GM19351 (cell line): ENCODE results near the gene PDZRN3.

Source experiments
- ATAC-seq: cut with Tn5 transposase; IDR thresholded peaks from one replicate; pipeline ENCODE4 v1.9.1; 2021; ENCODE audit warnings: mild to moderate bottlenecking, moderate library complexity; ENCODE audit not compliant: unreplicated experiment

PDZRN3 gene

DNA sequence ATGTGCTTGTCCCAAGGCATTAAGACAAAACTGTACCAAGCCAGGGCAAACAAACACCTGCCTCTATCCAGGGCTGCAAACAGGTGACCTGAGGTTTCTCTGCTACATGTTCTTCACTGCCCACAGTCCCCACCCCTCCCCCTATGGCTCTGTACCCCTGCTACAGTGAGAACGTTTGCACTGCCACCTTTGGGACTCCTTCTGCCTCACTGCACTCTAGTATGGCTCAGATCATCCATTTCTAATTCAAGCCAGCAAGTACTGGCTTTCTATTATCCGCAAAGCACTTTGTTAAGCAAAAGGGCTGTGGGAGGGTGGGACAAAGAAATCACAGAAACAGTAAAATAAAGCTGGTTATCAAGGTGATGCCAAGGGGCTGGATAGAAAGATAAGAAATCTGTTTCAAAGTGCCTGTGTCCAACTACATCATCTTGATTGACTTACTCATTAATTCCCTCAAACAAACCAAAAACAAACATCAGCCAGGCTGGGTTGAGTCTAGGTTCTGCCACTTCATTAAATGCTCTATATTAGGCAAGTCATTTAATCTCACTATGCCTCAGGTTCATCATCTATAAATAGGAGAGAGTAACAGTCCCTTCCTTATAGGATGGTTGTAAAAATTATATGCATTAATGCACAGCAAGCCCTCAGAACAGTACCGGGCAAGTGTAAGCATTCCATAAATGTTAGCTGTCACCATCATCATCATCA, 95.3 kb downstream of the PDZRN3 start:
- no peak for ATAC-seq

DNA sequence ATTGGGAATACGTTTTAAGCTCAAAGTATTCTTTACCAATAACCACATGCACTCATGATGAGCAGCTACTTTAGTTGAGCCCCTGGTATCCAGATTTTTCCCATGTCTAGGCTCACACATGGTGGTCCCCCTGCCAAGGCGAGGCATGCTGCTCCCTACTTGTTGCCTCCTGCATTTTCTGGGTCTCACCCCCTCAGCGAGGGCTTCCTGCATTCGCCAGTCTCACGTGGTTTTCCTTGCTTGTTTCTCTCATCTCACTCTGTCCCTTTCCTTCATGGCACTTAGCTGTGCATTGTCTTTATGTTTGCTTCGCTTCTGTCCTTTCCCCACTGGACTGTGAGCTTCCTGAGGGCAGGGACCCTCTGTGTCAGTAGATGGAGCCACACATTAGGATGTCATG, 99.2 kb downstream of the PDZRN3 start:
- ATAC-seq: no peak

DNA sequence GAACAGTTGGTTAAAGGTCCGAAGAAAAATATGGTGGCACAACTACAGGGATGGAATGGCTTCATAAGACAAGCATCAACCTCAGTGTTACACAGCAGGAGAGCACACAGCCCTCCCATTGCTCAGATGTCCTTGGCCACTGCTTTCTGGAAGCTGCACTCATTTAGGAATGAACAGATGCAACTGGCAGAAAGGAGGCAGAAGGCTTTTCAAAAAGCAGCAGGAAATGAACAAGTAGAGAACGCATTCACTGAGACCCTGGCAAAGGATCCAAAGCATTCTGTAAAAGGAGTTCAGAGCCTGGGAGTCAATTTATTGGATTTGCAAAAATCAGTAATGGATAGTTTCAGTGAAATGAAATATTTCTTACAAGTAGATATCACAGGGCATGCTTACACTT, 101.1 kb downstream of the PDZRN3 start:
- no peak for ATAC-seq

DNA sequence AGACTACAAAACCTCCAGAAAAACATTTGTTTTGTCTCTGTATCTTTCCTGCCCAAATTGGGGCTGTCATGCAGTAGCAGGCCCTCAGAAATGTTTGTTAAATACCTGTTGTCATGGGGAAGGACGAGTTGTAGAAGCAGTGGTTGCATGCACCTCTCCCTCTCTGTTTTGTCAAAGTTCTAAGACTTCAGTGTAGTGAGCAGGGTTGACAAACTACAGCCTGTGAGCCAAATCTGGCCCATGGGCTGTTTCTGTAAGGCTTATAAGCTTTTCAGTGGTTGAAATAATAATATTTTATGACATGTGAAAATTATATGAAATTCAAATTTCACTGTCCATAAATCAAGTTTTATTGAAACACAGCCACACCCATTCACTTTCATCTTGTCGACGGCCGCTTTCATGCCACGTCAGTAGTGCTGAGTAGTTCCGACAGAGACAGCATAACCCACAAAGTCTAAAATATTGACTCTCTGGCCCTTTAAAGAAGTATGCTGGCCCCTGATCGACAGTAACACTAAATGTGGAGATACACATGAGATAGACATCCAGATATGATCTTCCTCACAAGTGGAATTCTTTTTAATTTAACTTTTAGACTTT, 102.9 kb downstream of the PDZRN3 start:
- ATAC-seq: no peak

DNA sequence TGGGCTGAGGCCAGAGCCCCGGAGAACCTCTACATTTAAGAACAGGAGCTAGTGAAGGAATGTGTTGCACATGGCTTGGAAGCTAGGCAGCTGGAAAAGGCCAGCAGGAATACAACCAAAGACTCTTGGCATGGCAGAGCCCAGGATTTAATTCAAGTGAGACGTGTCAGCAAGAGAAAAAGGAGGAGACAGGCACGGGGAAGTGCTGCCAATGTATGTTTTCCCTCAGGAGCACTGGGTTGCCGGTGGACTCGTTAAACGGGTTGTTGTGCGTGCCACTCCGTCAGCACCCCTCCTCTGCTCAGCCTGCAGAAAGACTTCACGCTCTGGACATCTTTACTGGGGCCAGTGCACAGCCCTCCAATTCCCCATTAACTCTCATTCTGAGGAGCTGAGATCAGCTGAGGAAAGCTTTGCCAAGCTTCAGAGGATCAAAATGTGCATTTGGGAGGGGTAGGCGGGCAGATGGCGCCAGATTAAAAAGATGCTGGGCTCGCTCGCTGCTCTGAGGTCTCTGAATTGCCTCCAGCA, 103.7 kb downstream of the PDZRN3 start:
- no peak for ATAC-seq

DNA sequence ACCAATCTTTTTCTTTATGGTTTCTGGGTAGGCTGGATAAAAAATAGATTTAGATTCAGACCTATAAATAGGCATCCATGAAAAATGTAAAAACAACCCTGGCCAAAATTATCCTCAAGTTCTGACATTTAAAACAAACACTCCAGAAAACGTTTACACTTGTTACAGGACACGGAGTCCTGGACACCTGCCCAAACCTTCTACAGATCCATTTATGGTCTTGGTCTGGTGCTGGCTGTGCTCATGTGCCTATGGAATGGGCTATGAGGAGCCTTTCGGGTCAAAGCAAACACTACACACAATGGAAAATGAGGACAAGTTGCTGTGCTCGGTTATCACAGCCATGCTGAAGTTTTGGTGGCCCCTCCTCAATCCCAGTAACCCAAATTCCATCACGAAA, 108.1 kb downstream of the PDZRN3 start:
- ATAC-seq: no peak

DNA sequence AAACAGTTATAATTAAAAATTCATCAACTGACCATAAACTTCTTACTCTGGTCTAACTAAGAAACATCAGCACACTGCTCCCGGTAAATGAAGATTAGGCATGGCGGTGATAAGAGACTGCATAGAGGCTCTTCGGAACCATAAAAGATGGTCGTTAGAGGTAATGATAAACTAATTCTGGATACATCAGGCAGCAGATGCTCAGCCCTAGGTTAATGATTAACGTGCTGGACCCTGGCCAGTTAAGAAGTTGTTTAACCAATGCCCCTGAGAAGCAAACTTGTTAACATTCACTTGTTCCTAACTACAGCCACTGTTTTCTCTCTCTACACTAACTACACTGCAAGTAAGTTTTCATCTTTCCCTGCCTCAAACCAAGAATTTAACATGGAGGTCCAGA, 111.5 kb downstream of the PDZRN3 start:
- ATAC-seq: no peak

DNA sequence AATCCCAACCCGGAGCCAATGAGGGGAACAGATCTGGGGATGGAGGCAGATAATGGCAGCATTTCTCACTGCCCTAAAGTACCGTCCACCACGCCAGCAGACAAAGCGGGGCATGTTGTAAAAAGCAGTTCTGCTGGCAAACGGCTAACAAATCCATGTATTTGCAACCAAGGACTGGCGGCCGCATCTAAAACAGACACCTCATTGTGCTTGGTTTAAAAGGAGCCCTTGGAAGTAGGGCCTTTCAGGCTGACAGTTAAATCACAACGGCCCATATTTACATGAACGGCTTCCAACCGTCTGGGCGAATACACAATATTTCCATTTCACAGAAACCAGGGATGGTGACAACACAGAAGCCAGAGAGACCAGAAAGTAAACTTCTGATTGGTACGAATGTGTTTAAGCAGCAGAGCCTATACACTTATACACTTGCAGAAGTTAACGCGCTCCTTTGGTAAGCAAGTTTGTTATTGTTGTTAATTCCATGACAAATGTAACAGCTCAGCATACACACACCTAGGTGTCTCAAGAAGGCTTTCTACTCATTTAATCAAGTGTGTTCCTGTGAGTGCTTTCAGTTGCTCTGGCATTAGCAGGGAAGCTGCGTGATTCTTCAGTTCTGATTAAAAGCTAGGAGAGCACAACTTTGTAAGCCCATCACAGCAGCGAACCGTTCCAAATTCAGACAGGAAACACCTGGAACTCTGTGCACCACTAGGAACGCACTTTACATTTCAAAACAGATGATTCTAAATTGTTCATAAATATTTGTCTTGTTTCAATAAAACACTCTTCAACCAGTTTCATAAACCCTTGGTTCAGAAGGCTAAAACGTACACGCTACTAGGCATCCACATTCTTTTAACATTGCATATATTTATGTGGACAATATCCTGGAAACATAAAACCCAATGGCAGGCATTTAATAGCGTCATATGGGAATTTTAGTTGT, 112.9 kb downstream of the PDZRN3 start:
- no peak for ATAC-seq

DNA sequence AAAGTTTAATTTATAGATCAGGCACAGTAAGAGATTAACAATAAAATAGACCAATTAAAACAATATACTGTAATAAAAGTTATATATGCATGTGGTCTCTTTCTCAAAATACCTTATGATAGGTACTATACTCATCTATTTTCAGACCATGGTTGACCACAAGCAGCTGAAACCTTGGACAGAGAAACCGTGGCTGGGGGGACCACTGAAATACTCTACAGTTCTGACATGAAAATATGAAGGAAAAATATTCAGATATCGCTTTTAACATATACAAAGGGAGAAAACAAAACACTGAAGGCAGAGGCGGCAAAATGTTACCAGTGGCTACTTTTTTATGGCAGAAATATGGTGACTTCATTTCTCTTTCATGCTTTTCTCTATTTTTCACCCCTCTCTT, 114.0 kb downstream of the PDZRN3 start:
- ATAC-seq: no peak

DNA sequence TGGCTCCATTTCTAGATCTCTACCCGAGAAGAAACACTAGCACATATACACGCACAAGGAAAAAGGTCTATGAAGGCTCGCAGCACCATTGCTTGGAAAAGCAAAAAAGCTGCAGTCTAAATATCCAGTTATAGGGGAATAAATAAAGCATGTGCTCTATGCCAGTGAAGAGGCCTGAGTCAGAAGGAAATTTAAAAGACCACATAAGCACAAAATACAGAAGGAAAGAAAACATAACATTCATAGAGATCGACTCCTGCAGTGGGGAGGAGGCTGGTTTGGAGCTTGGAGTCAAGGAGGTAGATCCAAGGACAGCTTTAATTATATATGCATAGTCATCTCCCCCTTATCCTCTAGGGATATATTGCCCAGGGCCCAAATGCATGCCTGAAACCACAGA, 114.4 kb downstream of the PDZRN3 start:
- ATAC-seq: no peak

DNA sequence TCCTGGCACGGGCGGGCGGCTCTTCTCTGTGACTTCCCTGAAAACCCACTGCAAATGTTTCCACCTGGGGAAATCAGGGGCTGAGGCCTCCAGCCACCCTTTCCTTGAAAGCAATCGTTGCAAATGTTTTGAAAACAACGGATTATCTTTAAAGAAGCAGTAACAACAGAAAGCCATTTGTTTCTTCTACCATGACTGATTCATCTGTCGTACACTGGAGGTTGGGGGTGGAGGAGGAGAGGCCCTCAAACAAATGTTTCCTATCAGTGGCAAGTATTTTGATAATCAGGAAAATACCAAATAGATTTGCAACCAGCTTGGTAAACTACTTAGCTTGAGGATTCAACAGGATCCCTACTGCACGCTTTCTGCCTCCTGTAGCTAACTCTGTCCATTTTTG, 114.9 kb downstream of the PDZRN3 start:
- no peak for ATAC-seq

DNA sequence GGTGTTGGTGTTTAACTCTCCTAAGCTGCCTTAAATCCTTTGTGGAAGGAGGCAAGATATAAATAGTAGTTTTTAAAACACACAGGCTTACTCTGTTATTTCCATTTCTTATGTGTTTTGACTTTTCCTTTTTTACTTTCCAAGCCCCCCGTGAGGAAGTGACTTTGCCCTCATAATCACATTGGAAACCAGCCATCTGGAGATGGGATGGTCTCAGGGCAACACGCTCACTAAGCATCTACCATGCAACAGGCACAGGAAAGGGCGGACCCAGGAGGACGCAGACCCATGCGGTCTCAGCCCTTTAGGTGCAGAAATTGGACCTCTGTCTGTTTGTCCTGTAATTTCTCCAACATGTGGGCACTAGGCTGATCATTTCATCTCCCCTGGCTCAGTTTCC, 115.7 kb downstream of the PDZRN3 start:
- ATAC-seq: no peak

DNA sequence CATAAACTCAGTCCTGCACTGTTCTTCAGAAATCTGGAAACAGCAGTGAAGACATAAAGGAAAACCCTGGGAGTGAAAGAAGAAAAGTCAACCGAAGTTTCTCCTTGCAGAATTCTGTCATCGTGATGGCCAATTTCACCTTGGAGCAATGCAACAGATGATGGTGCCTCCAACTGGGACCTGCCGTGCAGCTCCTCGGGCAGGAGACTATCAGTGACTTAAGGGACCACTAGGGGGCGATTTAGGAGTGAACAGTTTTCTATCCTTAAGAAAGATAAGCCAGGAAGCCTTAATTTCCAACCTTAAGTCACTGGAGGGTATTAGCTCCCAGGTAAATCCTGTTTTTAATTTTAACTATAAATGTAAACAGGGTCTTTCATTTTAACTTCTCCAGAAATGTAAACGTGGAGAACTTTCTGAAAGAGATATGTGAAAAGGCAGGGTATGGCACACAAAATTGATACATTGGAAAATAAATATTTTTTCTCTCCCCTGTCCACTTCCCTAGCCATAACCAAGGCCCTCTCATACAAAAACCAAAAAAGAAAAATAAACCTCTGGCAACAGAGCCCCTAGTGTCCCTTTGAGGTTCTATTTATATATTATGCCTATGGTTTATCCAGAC, 116.3 kb downstream of the PDZRN3 start:
- ATAC-seq: peak; percentile 71

DNA sequence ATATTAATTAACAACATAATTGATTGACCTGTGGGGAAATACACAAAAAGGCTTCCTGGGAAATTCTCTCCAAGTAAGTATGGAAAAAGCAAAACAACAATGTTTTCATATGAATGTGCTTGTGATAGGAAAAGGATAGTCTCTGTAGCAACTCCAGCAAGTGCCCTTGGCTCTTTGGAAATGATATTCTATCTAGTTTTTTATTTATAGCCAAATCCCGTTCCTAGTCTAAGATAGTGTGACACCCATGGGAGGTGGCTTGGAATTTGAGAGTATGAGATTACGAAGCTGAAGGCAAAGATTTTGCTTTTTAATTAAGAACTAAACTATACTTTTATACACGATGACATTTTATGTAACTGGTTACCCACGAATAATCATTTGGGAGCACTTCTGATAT, 119.9 kb downstream of the PDZRN3 start:
- no peak for ATAC-seq

DNA sequence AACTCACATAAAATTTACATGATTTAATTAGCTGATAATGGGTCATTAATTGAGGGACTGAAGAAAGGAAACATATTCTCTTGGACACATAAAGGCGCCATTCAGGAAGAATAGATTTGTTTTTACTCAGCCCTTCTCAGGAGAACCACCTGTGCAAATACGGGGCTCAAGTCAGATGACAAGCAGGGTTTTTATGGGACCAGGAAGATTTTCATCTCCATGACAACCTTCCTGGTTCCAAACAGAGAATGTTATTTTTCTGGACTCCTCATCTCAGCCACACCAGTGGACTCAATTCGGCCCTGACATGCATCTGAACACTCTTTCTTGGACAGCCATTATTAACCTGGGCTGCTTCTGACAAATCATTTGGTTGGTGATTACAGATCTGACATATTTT, 120.5 kb downstream of the PDZRN3 start:
- ATAC-seq: no peak

DNA sequence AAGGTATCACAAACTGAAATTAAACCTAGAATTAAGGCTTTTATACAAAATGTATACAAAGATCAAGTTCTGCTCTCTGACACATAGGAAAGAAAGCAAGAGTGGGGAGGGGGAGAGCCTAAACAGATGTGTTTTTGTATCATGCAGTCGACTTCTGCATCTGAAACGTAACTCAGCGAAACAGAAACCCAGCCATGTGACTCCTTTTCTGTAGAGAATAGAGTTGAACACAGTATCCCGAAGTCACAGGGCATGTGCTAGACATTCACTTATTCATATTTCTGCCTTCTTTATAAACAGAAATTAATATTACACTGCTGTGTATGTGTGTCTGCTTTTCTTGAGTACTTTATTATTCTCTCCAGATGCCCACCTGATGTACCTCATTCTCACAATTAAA, 121.0 kb downstream of the PDZRN3 start:
- peak; percentile 44 for ATAC-seq

DNA sequence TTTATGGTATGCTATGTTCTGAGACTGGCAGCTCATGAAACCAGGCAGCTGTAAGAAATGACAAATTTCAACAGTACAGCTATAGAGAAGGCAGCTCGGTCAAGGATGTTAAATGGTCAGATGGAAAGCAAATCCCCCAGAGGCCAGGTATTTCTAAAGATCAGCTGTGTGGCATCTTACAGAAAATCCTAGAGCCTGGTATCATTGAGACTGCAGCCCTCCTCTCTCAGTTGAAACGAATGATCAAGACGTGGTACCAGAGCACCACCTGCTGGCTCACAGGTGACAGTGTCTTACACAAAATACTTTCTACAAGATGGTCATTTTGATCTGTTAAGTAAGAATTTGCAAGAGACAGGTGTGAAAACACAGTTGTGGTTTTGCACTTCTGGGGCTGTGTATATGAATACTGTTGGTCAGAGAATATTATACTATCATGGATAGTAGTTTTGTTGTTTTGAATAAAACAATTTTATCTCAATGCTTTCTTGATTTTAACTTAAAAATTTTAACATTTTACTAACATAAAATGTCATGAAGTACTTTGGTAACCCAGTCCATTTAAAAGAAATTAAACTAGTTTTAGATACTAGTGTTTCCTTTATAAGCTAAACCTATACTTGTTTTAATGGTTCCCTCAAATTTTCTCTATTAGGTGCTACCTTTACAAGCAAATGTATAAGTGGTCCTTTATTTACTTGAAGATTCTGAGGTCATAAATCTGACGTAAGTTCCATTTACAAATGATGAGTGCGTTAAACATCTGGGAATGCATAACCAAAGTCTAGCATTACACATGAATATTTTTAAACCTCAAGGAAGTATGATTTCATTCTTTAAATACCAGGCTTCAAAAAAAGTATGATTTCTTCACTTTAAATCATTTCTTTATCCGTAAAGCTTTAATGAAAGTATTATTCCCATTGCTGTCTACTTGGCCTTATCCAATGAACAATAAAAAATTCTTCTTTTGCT, 121.8 kb downstream of the PDZRN3 start:
- ATAC-seq: peak; percentile 68

DNA sequence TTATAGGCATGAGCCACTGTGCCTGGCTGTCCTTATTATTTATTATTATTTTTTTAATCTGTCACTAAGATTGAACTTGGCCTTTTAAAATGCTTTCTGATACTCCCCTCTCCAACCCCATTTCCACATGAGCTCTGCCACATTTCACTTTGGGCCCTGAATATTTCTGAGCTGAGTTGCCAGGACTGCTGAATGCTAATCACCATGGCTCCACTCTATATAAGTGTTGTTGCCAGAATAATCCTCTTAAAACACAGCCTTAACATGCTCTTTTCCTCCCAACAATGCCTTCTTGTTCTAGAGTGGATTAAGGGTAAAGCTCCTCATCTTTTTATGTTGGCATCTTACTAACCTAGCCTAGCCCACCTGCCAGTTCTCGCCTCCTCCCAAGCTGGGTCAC, 124.4 kb downstream of the PDZRN3 start:
- no peak for ATAC-seq

DNA sequence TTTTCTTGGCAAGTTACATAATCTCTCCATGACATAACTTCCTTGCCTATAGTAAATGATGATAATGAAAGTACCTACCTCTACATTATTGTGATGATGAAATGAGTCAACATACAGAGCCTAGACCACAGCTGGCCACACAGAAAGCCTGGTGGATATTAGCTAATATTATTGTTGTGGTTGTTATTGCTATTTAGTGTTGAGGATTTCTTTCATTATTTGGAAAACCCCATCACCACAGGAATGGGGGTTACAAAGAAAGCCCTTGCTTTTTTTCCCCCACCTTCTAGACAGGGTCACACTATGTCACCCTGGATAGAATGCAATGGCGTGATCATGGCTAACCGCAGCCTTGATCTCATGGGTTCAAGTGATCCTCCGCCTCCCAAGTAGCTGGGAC, 125.0 kb downstream of the PDZRN3 start:
- peak; percentile 55 for ATAC-seq
